Transverse colon (tissue), 4 donors: ENCODE results near the gene TMEM164. TPM values are rescaled to one million over a fixed set of nuclear protein-coding genes. Genes with fewer than 3 reads are reported as not detected.

ENCODE experiments used
- DNase-seq: peaks from one replicate; pipeline ENCODE4 v3.0.0-alpha.2; 2019
- H3K27ac ChIP-seq, 4 donors: fragments of 200-600 bp; sonication (generic); 2 replicates each; pipeline ENCODE4 v1.5.1; 2016 to 2018; ENCODE audit warnings: inconsistent platforms in 4 of 4
- H3K27me3 ChIP-seq: fragments of 200-600 bp; sonication (generic); 2 replicates; pipeline ENCODE4 v1.5.1; 2017; ENCODE audit warnings: inconsistent platforms
- H3K36me3 ChIP-seq, 4 donors: fragments of 200-600 bp; sonication (generic); 2 replicates each; pipeline ENCODE4 v1.5.1; 2017 to 2019; ENCODE audit warnings: inconsistent platforms in 4 of 4
- H3K4me1 ChIP-seq, 4 donors: fragments of 200-600 bp; sonication (generic); 2 replicates each; pipeline ENCODE4 v1.5.1; 2017 to 2020; ENCODE audit warnings: inconsistent platforms in 4 of 4
- H3K4me3 ChIP-seq, 4 donors: fragments of 200-600 bp; sonication (generic); 1 replicate in 1 of 4; 2 replicates in 3 of 4; pipeline versions ENCODE4 v1.5.1 to v1.6.1; 2017 to 2019; ENCODE audit warnings: inconsistent platforms in 4 of 4
- H3K9me3 ChIP-seq, 2 donors: fragments of 200-600 bp; sonication (generic); 2 replicates each; pipeline ENCODE4 v1.5.1; 2017 to 2019; ENCODE audit warnings: inconsistent platforms in 2 of 2
- CTCF ChIP-seq, 5 experiments: fragments of 200-600 bp in 3 of 5; fragments of 450-650 bp in 2 of 5; sonication (generic) in 3 of 5; IDR thresholded peaks; 1 replicate in 2 of 5; 2 replicates in 3 of 5; pipeline ENCODE4 v1.5.1; 2016 to 2017; ENCODE audit warnings: antibody characterized with exemption in 5 of 5, inconsistent platforms in 3 of 5, mild to moderate bottlenecking in 2 of 5, moderate library complexity in 1 of 5
- EP300 ChIP-seq: sonication (generic); formaldehyde crosslinking; IDR thresholded peaks from one replicate; pipeline ENCODE4 v1.6.1; 2017; ENCODE audit warnings: antibody characterized with exemption, low read depth
- POLR2A ChIP-seq: fragments of 450-650 bp; IDR thresholded peaks from one replicate; pipeline ENCODE4 v1.6.1; 2016; ENCODE audit warnings: antibody characterized with exemption, mild to moderate bottlenecking, moderate library complexity
- POLR2AphosphoS5 ChIP-seq, 3 donors: sonication (generic); formaldehyde crosslinking; IDR thresholded peaks; one replicate each; pipeline ENCODE4 v1.6.1; 2016; ENCODE audit warnings: antibody characterized with exemption in 3 of 3
- WGBS, 2 donors: methylation state at CpG; one replicate each; pipeline ENCODE4 v1.1.5; 2018; ENCODE audit warnings: low coverage in 1 of 2; 5-methylcytosine and 5-hydroxymethylcytosine counted together
- in situ Hi-C, 4 donors: fragments of 200-750 bp; cut with MboI; loops; one replicate each; pipeline versions ENCODE4 v1.15.0 to v1.15.1; 2017; ENCODE audit warnings: low sequenced_read_pairs in 3 of 4, low pct_ligation_motif_present in 1 of 4, low pct_unique_long_range_greater_than_20kb in 1 of 4
- intact Hi-C: fragments of 100-400 bp; cut with DNase I; formaldehyde crosslinking; loops from one replicate; pipeline ENCODE4 v1.15.1; 2023; ENCODE audit warnings: low total_unique reads
- total RNA-seq, 4 donors: library from RNA; depleted of rRNA; stranded (reverse); fragments of >200 nt; gene quantifications; one replicate each; pipeline ENCODE4 v1.1.0, GENCODE V29; 2016

TMEM164 gene
- total RNA-seq, 4 donors from 2014 or later, result 19.5 to 112 (median 91.3) TPM

- Histone ChIP-seq H3K27me3 (no peaks in the 10 kb centered on the region), H3K36me3 (no peaks in the 10 kb centered on the region), H3K27ac (no peak overlapping the region), H3K4me1 (no peaks in the 10 kb centered on the region), H3K9me3 (no peaks in the 10 kb centered on the region), H3K4me3 (no peak overlapping the region)
- in situ Hi-C loops, result loop anchor here in 2 of 4 donors (5.0 kb wide), 1 partner anchor 256 kb away; no protein-coding TSS in a partner anchor
- no peak for TF ChIP-seq POLR2A
- TF ChIP-seq CTCF (IDR thresholded peaks at IDR 0.05), result peak; percentile 21 to 64 (median 40)
- no peak for TF ChIP-seq EP300
- intact Hi-C loops, result no loop called here
- WGBS, 2 donors, result 54 to 78% methylated on average over 3 to 6 of the region's 6 CpGs
- DNase-seq, result no peak
These were observed 153.3 kb downstream of the TMEM164 start for GRCh38 chrX:110156167-110156754.

GRCh38 chrX:110157444-110157843 lies 154.5 kb downstream of the TMEM164 start:
- intact Hi-C loops, result no loop called here
- in situ Hi-C loops, result loop anchor here in 2 of 4 donors (5.0 kb wide), 1 partner anchor 255 kb away; no protein-coding TSS in a partner anchor
- H3K36me3 ChIP-seq, result no peaks in the 10 kb centered on the region
- H3K4me1 ChIP-seq, result no peaks in the 10 kb centered on the region
- H3K27ac ChIP-seq, result no peak overlapping the region
- WGBS, 2 donors, result 61% methylated on average over 1 of the region's 1 CpG; no CpG with 5 or more reads in 1 of the 2 donors
- H3K9me3 ChIP-seq, result no peaks in the 10 kb centered on the region
- no peaks in the 10 kb centered on the region for H3K27me3 ChIP-seq
- DNase-seq, result no peak
- H3K4me3 ChIP-seq, result no peak overlapping the region
- TF ChIP-seq POLR2A (no peak), CTCF (IDR thresholded peaks at IDR 0.05) (no peak), EP300 (no peak)

- no peak for TF ChIP-seq CTCF (IDR thresholded peaks at IDR 0.05)
- TF ChIP-seq POLR2AphosphoS5 (IDR thresholded peaks at IDR 0.05), result no peak
- no peak for TF ChIP-seq EP300
- no peak for TF ChIP-seq POLR2A
- no peaks in the 10 kb centered on the region for H3K9me3 ChIP-seq
- DNase-seq, result no peak
- no peaks in the 10 kb centered on the region for H3K27me3 ChIP-seq
- no peak overlapping the region for H3K4me3 ChIP-seq
- no peaks in the 10 kb centered on the region for H3K36me3 ChIP-seq
- H3K4me1 ChIP-seq, result no peaks in the 10 kb centered on the region
- intact Hi-C loops (loop anchor here (2.0 kb wide), 1 partner anchor 248 kb away; no protein-coding TSS in a partner anchor), in situ Hi-C loops (loop anchor here in 2 of 4 donors (5.0 kb wide), 1 partner anchor 253 kb away; no protein-coding TSS in a partner anchor)
- 68 to 80% methylated on average over 2 to 7 of the region's 7 CpGs for WGBS, 2 donors
- no peak overlapping the region for H3K27ac ChIP-seq
These were observed 156.3 kb downstream of the TMEM164 start for GRCh38 chrX:110159235-110159634.

GRCh38 chrX:110159865-110160264 lies 157.0 kb downstream of the TMEM164 start:
- 71% methylated on average over 2 of the region's 2 CpGs; no CpG with 5 or more reads in 1 of the 2 donors for WGBS, 2 donors
- no peaks in the 10 kb centered on the region for H3K9me3 ChIP-seq
- no peaks in the 10 kb centered on the region for H3K36me3 ChIP-seq
- H3K27ac ChIP-seq, result no peak overlapping the region
- no peaks in the 10 kb centered on the region for H3K27me3 ChIP-seq
- DNase-seq, result no peak
- H3K4me3 ChIP-seq, result no peak overlapping the region
- H3K4me1 ChIP-seq, result no peaks in the 10 kb centered on the region
- intact Hi-C loops (loop anchor here (2.0 kb wide), 1 partner anchor 247 kb away; no protein-coding TSS in a partner anchor), in situ Hi-C loops (loop anchor here (5.0 to 10.0 kb wide), 3 partner anchors 245 to 252 kb away; no protein-coding TSS in a partner anchor)
- no peak for TF ChIP-seq EP300
- TF ChIP-seq CTCF (IDR thresholded peaks at IDR 0.05), result no peak
- no peak for TF ChIP-seq POLR2A
- TF ChIP-seq POLR2AphosphoS5 (IDR thresholded peaks at IDR 0.05), result no peak
